Coronary artery (tissue), 2 donors: Measurements from ENCODE around the gene VEPH1.

Experiments used
- DNase-seq: peaks from one replicate; pipeline ENCODE4 v3.0.0-alpha.2; 2017; ENCODE audit warnings: low spot score
- H3K27ac ChIP-seq, 2 donors: fragments of 200-600 bp; sonication (generic); one replicate each; pipeline ENCODE4 v1.5.1; 2016 to 2019
- H3K4me3 ChIP-seq: fragments of 200-600 bp; sonication (generic); 2 replicates; pipeline ENCODE4 v1.5.1; 2016; ENCODE audit warnings: mild to moderate bottlenecking, moderate library complexity
- CTCF ChIP-seq: fragments of 200-600 bp; sonication (generic); IDR thresholded peaks from one replicate; pipeline ENCODE4 v1.5.1; 2019; ENCODE audit warnings: antibody characterized with exemption

Gene VEPH1

GRCh38 chr3:157300094-157300493, 203.1 kb downstream of the VEPH1 start:
- no peak for TF ChIP-seq CTCF
- Histone ChIP-seq H3K27ac (no peak overlapping the region), H3K4me3 (no peak overlapping the region)
- DNase-seq: no peak

GRCh38 chr3:157297328-157297915, 205.8 kb downstream of the VEPH1 start:
- no peak overlapping the region for H3K27ac ChIP-seq
- no peak for TF ChIP-seq CTCF
- no peak for DNase-seq
- H3K4me3 ChIP-seq: no peak overlapping the region

GRCh38 chr3:157294953-157295352, 208.3 kb downstream of the VEPH1 start:
- no peak overlapping the region for H3K27ac ChIP-seq
- TF ChIP-seq CTCF: no peak
- H3K4me3 ChIP-seq: no peak overlapping the region
- no peak for DNase-seq

GRCh38 chr3:157294491-157294890, 208.7 kb downstream of the VEPH1 start:
- no peak overlapping the region for H3K4me3 ChIP-seq
- TF ChIP-seq CTCF: no peak
- DNase-seq: no peak
- no peak overlapping the region for H3K27ac ChIP-seq

GRCh38 chr3:157290766-157291165, 212.4 kb downstream of the VEPH1 start:
- H3K27ac ChIP-seq: no peak overlapping the region
- no peak for TF ChIP-seq CTCF
- no peak overlapping the region for H3K4me3 ChIP-seq
- DNase-seq: no peak

- no peak for DNase-seq
These were observed 217.2 kb downstream of the VEPH1 start for GRCh38 chr3:157285966-157286365.

More at GRCh38 chr3:157285966-157286365, 217.2 kb downstream of the VEPH1 start:
- no peak overlapping the region for H3K27ac ChIP-seq
- TF ChIP-seq CTCF: no peak
- H3K4me3 ChIP-seq: no peak overlapping the region
